HepG2 (cell line): ENCODE measurements around the gene PGPEP1.

Experiments
- CTCF ChIP-seq: sonication (generic); formaldehyde crosslinking; IDR thresholded peaks from 2 replicates; pipeline ENCODE4 v1.5.0; 2020; ENCODE audit warnings: mild to moderate bottlenecking, missing genetic modification reagents, moderate library complexity
- IRF9 ChIP-seq: sonication (generic); formaldehyde crosslinking; IDR thresholded peaks from 2 replicates; pipeline ENCODE4 v1.8.0; 2022; ENCODE audit warnings: missing genetic modification reagents, mild to moderate bottlenecking, borderline replicate concordance
- ZNF18 ChIP-seq: sonication (generic); formaldehyde crosslinking; IDR thresholded peaks from 2 replicates; pipeline ENCODE4 v1.8.0; 2022; ENCODE audit warnings: mild to moderate bottlenecking, missing genetic modification reagents; ENCODE audit not compliant: insufficient replicate concordance
- ZNF839 ChIP-seq: sonication (generic); formaldehyde crosslinking; IDR thresholded peaks from 2 replicates; pipeline ENCODE4 v1.4.0; 2020; ENCODE audit warnings: missing genetic modification reagents, mild to moderate bottlenecking, borderline replicate concordance

- TF ChIP-seq ZNF839 (CRISPR knock-in tag): no peak
- TF ChIP-seq IRF9 (CRISPR knock-in tag): no peak
- TF ChIP-seq ZNF18 (CRISPR knock-in tag): no peak
- no peak for TF ChIP-seq CTCF (CRISPR knock-in tag)
Observed at GRCh38 chr19:18291590-18292461, 48.6 kb upstream of the PGPEP1 start.
